K562 (cell line): ENCODE measurements around the gene UAP1. TPM values are rescaled to one million over a fixed set of nuclear protein-coding genes. Genes with fewer than 3 reads are reported as not detected.
A peak's percentile ranks its signal among the peaks of the same experiment; 100 is the strongest.

Experiments
- CEBPG ChIP-seq, 3 experiments: fragments of 200-800 bp in 1 of 3; sonication (Bioruptor generic) in 1 of 3; sonication (generic) in 1 of 3; formaldehyde crosslinking in 1 of 3; IDR thresholded peaks in 2 of 3; conservative IDR thresholded peaks in 1 of 3; 2 replicates each; pipeline versions ENCODE4 v1.6.1 to v1.8.0; 2016 to 2022; ENCODE audit warnings: missing compliant biosample characterization in 2 of 3, missing genetic modification characterization in 2 of 3, mild to moderate bottlenecking in 1 of 3, missing genetic modification reagents in 1 of 3
- COPS2 ChIP-seq: fragments of 450-650 bp; conservative IDR thresholded peaks from 2 replicates; pipeline ENCODE4 v1.6.1; 2016; ENCODE audit warnings: mild to moderate bottlenecking, moderate library complexity
- CXXC5 ChIP-seq: fragments of 250-450 bp; sonication (Bioruptor Pico); IDR thresholded peaks from 2 replicates; pipeline ENCODE4 v1.8.0; 2022; ENCODE audit warnings: inconsistent platforms, mild to moderate bottlenecking, moderate library complexity
- FOXP1 ChIP-seq: sonication (generic); formaldehyde crosslinking; IDR thresholded peaks from 2 replicates; pipeline ENCODE4 v1.8.0; 2022; ENCODE audit warnings: mild to moderate bottlenecking, missing genetic modification reagents
- GABPA ChIP-seq: fragments of 200-800 bp; sonication (Bioruptor generic); conservative IDR thresholded peaks from 2 replicates; pipeline ENCODE4 v1.6.1; 2016; ENCODE audit warnings: low read depth, missing genetic modification characterization, missing compliant biosample characterization
- HMG20A ChIP-seq: fragments of 450-650 bp; formaldehyde crosslinking; conservative IDR thresholded peaks from 2 replicates; pipeline ENCODE4 v1.4.0; 2020; ENCODE audit warnings: mild to moderate bottlenecking, mixed read lengths
- RBM15 ChIP-seq: fragments of 200-400 bp; formaldehyde crosslinking; IDR thresholded peaks from 2 replicates; pipeline ENCODE4 v1.6.1; 2018; ENCODE audit warnings: mild to moderate bottlenecking, low read length, moderate library complexity; ENCODE audit not compliant: insufficient read depth
- SIRT6 ChIP-seq: IDR thresholded peaks from one replicate; pipeline ENCODE4 v1.6.1; 2012; ENCODE audit warnings: low read depth, mild to moderate bottlenecking, control low read depth, inconsistent platforms, low read length, moderate library complexity
- TOE1 ChIP-seq, 2 experiments: fragments of 450-650 bp in 1 of 2; sonication (generic) in 1 of 2; formaldehyde crosslinking in 1 of 2; IDR thresholded peaks; 2 replicates each; pipeline versions ENCODE4 v1.7.1 to v1.8.0; 2016 to 2022; ENCODE audit warnings: borderline replicate concordance in 2 of 2, mild to moderate bottlenecking in 2 of 2, antibody characterized with exemption in 1 of 2, inconsistent platforms in 1 of 2, low read depth in 1 of 2, missing genetic modification reagents in 1 of 2, moderate library complexity in 1 of 2
- TRIM25 ChIP-seq: fragments of 450-650 bp; IDR thresholded peaks from 2 replicates; pipeline ENCODE4 v1.7.0; 2016; ENCODE audit warnings: borderline replicate concordance
- ZBED1 ChIP-seq: IDR thresholded peaks from 2 replicates; pipeline ENCODE4 v1.6.1; 2014
- ZBTB2 ChIP-seq: fragments of 450-650 bp; IDR thresholded peaks from 2 replicates; pipeline ENCODE4 v1.6.1; 2016; ENCODE audit warnings: antibody characterized with exemption
- ZFP36 ChIP-seq: fragments of 150-350 bp; IDR thresholded peaks from 2 replicates; pipeline ENCODE4 v1.6.1; 2018; ENCODE audit warnings: low read length, low read depth; ENCODE audit not compliant: partially characterized antibody
- ZNF407 ChIP-seq: fragments of 450-650 bp; IDR thresholded peaks from 2 replicates; pipeline ENCODE4 v1.6.1; 2016; ENCODE audit warnings: low read depth
- polyA plus RNA-seq, 8 experiments: library from polyadenylated mRNA; depleted of rRNA in 4 of 8; stranded (reverse) in 5 of 8; unstranded in 3 of 8; fragments of >200 nt; fragmentation: Nextera tagmentation in 2 of 8; fragmentation: Illumina TruSeq in 1 of 8; extraction: Ambion mirVana in 2 of 8; extraction: Trizol in 1 of 8; gene quantifications; 2 replicates each; pipeline versions ENCODE4 v1.2.1 to v1.2.3, GENCODE V29; 2011 to 2014; ENCODE audit warnings: inconsistent platforms in 1 of 8, missing spikeins in 1 of 8
- total RNA-seq, 7 experiments: library from RNA; depleted of rRNA in 6 of 7; stranded (reverse); fragments of >200 nt in 6 of 7; fragmentation: Illumina TruSeq in 2 of 7; extraction: Trizol in 2 of 7; gene quantifications; 2 replicates each; pipeline versions ENCODE4 v1.2.1 to v1.2.3, GENCODE V29; 2011 to 2021; ENCODE audit warnings: low replicate concordance in 1 of 7

Gene UAP1
- total and polyA plus RNA-seq, 9 of the 15 experiments (the other 6 are each of a cell fraction or from before 2014, with no cell fraction given) = 182 to 317 (median 213) TPM

GRCh38 chr1:162631546-162632191, 70.1 kb downstream of the UAP1 start (continued):
- no peak for TF ChIP-seq TRIM25
- no peak for TF ChIP-seq ZBTB2
- TF ChIP-seq CXXC5 = peak; percentile 31; the same call in 1 of the 2 replicates
- no peak for TF ChIP-seq HMG20A (CRISPR knock-in tag)
- no peak for TF ChIP-seq ZFP36
- no peak for TF ChIP-seq SIRT6
- no peak for TF ChIP-seq FOXP1 (CRISPR knock-in tag)
- TF ChIP-seq TOE1 (IDR thresholded peaks at IDR 0.05; ENCODE audit: borderline replicate concordance) = no peak
- TF ChIP-seq TOE1 (CRISPR knock-in tag; IDR thresholded peaks at IDR 0.05; ENCODE audit: borderline replicate concordance, low read depth) = no peak
- no peak for TF ChIP-seq ZBED1
- TF ChIP-seq ZNF407 = no peak
- TF ChIP-seq GABPA (tag) = 0 out of 2 replicates have a peak, but pooled peaks have one; percentile 16
- no peak for TF ChIP-seq CEBPG (CRISPR knock-in tag; IDR thresholded peaks at IDR 0.05)
- TF ChIP-seq CEBPG (tag; conservative IDR thresholded peaks at IDR 0.05 in 1 of 2, IDR thresholded peaks at IDR 0.05 in 1 of 2) = no peak
- no peak for TF ChIP-seq COPS2
- no peak for TF ChIP-seq RBM15
